ENCODE measurements around the gene EPHB1.

EPHB1 gene

DNA sequence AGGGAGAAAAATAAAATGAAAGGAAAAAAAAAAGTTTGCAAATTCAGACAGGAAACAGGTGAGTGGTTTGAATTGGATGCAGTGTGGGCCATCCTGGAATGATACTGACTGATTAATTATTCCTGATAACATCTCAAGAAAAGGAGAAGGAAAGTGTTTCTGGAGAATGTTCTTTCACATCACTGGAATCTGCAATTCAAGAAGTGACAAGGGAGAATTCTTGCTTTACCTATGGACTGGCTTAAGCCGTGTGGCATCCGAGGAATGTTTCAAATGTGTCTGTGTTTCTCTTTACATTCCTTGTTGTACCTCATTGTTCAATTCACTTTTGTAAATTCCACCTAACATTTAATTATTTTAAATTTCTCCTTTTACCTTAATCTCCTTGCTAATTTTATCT is 465.0 kb downstream of the EPHB1 start:
- no peak overlapping the region for H3K27ac ChIP-seq (ENCODE audit: low read length)
- no peaks in the 10 kb centered on the region for H3K36me3 ChIP-seq (ENCODE audit: control insufficient read depth, low read depth, low read length)
- no peaks in the 10 kb centered on the region for H3K9me3 ChIP-seq (ENCODE audit: control insufficient read depth, low read depth, low read length)
- H3K4me1 ChIP-seq (ENCODE audit: control insufficient read depth, low read depth, low read length): peaks cover 23% of the 10 kb centered on the region
- H3K9ac ChIP-seq (ENCODE audit: low read length): no peak overlapping the region
- no peak overlapping the region for H3K4me3 ChIP-seq (ENCODE audit: low read length)
- H3K27me3 ChIP-seq (ENCODE audit: control insufficient read depth, insufficient read depth, low read length): no peaks in the 10 kb centered on the region

DNA sequence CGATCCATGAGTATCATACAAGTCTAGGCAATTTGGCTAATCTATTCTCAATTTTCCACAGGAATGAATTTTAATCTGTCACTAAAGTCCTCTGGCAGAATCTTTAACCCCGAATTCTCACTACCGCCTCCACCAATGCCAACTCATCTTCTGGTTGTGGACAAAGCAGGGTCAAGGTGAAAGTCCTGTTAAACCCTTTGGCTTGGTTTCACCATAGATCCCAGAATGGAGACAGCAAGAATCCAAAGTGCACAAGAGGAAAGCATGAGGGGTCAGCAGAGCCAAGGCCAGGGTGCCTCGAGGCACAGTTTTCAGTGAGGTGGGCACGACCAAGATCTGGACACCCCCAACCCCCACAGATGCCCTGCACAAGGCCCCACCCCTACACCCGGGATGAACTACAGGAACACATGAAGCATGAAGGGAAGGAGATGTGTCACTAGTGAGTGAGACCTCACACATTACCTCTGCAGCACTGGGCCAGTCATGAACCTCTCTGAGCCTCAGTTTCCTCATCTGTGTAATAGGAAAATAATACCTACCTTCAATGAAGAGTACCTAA is 466.2 kb downstream of the EPHB1 start:
- H3K4me1 ChIP-seq (ENCODE audit: control insufficient read depth, low read depth, low read length): peaks cover 30% of the 10 kb centered on the region
- no peak overlapping the region for H3K4me3 ChIP-seq (ENCODE audit: low read length)
- H3K9ac ChIP-seq (ENCODE audit: low read length): no peak overlapping the region
- H3K27me3 ChIP-seq (ENCODE audit: control insufficient read depth, insufficient read depth, low read length): no peaks in the 10 kb centered on the region
- H3K27ac ChIP-seq (ENCODE audit: low read length): no peak overlapping the region
- no peaks in the 10 kb centered on the region for H3K9me3 ChIP-seq (ENCODE audit: control insufficient read depth, low read depth, low read length)
- H3K36me3 ChIP-seq (ENCODE audit: control insufficient read depth, low read depth, low read length): no peaks in the 10 kb centered on the region

DNA sequence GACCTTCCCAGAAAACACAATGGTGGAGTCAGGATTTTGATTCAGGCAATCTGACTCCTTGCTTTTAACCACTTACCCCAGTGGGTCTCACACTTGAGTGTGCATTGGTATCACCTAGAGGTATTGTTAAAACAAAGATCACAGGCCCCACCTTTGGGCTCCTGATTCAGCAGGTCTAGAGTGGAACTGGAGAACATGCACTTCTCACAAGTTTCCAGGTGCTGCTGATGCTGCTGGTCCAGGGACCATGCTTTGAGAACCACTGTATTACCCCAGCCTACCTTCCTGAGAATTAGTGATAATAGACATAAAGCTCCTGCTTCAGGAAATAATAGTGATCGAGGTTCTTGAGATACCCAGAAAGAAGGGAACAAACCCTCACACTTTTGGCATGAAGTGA is 466.9 kb downstream of the EPHB1 start:
- Histone ChIP-seq H3K4me3 (ENCODE audit: low read length) (no peak overlapping the region), H3K36me3 (ENCODE audit: control insufficient read depth, low read depth, low read length) (no peaks in the 10 kb centered on the region), H3K27ac (ENCODE audit: low read length) (no peak overlapping the region), H3K9ac (ENCODE audit: low read length) (no peak overlapping the region), H3K27me3 (ENCODE audit: control insufficient read depth, insufficient read depth, low read length) (no peaks in the 10 kb centered on the region), H3K9me3 (ENCODE audit: control insufficient read depth, low read depth, low read length) (no peaks in the 10 kb centered on the region), H3K4me1 (ENCODE audit: control insufficient read depth, low read depth, low read length) (peaks cover 30% of the 10 kb centered on the region)

DNA sequence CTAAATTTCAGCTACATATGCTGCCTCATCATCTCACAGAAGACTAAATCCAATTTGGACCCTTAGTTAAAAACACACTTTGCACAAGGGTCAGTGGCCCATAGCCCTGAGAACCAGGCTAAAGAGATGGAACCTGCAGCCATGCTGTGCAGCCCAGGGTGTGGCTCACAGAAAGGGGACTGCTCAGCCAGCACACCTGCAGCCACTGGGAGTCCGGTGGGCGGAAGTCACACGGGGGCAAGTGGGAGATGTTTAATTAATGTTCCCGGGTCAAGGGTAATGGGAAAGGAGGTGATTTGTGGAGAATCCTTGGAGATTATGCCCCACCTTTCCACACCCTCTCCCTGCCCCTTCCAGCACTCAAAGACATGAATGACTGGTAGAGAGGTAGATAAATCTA is 467.4 kb downstream of the EPHB1 start:
- H3K36me3 ChIP-seq (ENCODE audit: control insufficient read depth, low read depth, low read length): no peaks in the 10 kb centered on the region
- H3K27ac ChIP-seq (ENCODE audit: low read length): no peak overlapping the region

DNA sequence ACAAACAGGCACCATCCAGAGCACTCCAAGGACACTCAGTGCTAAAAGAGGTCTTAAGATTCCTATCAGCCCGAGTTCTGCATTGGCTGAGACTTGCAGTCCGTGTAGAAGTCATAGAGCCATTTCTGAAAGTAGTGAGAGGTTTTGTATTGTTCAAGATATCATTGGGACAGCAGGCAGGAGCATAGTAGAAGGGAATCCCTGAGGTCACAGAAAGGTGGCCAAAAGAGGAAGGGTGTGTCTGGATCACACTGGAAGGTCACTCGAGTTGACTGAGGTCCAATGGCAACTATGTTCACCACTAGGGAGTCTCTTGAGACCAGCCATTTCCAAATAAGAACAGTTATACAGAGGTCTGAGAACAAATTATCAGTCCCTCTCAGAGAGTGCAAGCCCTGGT is 468.3 kb downstream of the EPHB1 start:
- Histone ChIP-seq H3K9me3 (ENCODE audit: control insufficient read depth, low read depth, low read length) (no peaks in the 10 kb centered on the region), H3K36me3 (ENCODE audit: control insufficient read depth, low read depth, low read length) (no peaks in the 10 kb centered on the region), H3K4me1 (ENCODE audit: control insufficient read depth, low read depth, low read length) (peaks cover 28% of the 10 kb centered on the region), H3K9ac (ENCODE audit: low read length) (no peak overlapping the region), H3K27ac (ENCODE audit: low read length) (no peak overlapping the region), H3K4me3 (ENCODE audit: low read length) (no peak overlapping the region), H3K27me3 (ENCODE audit: control insufficient read depth, insufficient read depth, low read length) (no peaks in the 10 kb centered on the region)

More for the DNA sequence above, 467.4 kb downstream of the EPHB1 start:
- peaks cover 30% of the 10 kb centered on the region for H3K4me1 ChIP-seq (ENCODE audit: control insufficient read depth, low read depth, low read length)
- H3K27me3 ChIP-seq (ENCODE audit: control insufficient read depth, insufficient read depth, low read length): no peaks in the 10 kb centered on the region
- no peak overlapping the region for H3K9ac ChIP-seq (ENCODE audit: low read length)
- no peaks in the 10 kb centered on the region for H3K9me3 ChIP-seq (ENCODE audit: control insufficient read depth, low read depth, low read length)
- H3K4me3 ChIP-seq (ENCODE audit: low read length): no peak overlapping the region

DNA sequence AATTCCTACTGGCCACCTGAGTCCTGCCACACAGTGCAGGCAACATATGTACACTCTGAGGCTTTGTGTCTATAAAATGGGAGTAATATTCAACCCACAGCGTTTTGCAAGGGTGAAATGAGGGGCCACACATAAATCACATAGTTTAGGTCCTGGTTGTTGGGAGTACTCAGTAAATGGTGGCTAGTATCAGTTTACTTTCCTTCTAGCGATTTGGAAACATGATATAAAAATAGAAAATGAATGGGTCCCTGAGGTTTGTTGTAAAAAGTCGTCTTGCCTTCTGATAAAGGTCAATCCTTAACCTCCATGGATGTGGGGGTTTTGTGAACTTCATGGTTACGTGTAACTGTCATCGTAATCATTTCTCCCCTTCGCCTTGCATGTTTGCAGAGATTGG is 472.4 kb downstream of the EPHB1 start:
- Histone ChIP-seq H3K9ac (ENCODE audit: low read length) (no peak overlapping the region), H3K9me3 (ENCODE audit: control insufficient read depth, low read depth, low read length) (no peaks in the 10 kb centered on the region), H3K36me3 (ENCODE audit: control insufficient read depth, low read depth, low read length) (no peaks in the 10 kb centered on the region), H3K27me3 (ENCODE audit: control insufficient read depth, insufficient read depth, low read length) (no peaks in the 10 kb centered on the region), H3K27ac (ENCODE audit: low read length) (no peak overlapping the region), H3K4me3 (ENCODE audit: low read length) (no peak overlapping the region), H3K4me1 (ENCODE audit: control insufficient read depth, low read depth, low read length) (peaks cover 15% of the 10 kb centered on the region)

DNA sequence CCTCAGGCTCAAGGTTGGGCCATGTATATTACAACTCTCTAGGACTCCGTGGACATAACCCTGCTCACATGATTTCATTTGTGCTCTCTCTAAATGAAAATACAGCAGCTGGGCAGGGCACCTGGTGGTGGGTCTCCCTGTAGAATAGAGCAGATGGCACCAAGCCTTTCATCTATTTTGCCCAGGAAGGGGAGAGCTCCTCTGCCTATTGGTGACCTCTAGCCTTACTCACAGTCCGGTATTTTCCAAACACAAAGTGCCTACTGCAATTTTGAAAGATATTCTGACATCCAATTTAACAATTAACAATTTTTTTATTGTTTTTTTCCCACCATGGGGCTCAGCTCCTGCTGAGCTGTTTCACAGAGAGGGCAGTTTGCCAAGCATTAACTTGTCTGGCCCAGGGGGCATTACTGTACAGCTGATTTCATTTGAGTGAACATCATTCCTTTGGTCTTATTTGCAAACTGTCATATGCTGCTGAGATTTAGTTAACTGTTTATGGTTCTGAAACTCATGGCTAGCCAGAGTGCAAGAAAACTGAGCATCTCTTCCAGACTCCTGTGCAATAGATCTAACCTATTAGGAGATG is 474.0 kb downstream of the EPHB1 start:
- Histone ChIP-seq H3K9ac (ENCODE audit: low read length) (no peak overlapping the region), H3K36me3 (ENCODE audit: control insufficient read depth, low read depth, low read length) (no peaks in the 10 kb centered on the region), H3K27me3 (ENCODE audit: control insufficient read depth, insufficient read depth, low read length) (no peaks in the 10 kb centered on the region), H3K4me1 (ENCODE audit: control insufficient read depth, low read depth, low read length) (peaks cover 15% of the 10 kb centered on the region), H3K9me3 (ENCODE audit: control insufficient read depth, low read depth, low read length) (no peaks in the 10 kb centered on the region), H3K4me3 (ENCODE audit: low read length) (no peak overlapping the region), H3K27ac (ENCODE audit: low read length) (no peak overlapping the region)

DNA sequence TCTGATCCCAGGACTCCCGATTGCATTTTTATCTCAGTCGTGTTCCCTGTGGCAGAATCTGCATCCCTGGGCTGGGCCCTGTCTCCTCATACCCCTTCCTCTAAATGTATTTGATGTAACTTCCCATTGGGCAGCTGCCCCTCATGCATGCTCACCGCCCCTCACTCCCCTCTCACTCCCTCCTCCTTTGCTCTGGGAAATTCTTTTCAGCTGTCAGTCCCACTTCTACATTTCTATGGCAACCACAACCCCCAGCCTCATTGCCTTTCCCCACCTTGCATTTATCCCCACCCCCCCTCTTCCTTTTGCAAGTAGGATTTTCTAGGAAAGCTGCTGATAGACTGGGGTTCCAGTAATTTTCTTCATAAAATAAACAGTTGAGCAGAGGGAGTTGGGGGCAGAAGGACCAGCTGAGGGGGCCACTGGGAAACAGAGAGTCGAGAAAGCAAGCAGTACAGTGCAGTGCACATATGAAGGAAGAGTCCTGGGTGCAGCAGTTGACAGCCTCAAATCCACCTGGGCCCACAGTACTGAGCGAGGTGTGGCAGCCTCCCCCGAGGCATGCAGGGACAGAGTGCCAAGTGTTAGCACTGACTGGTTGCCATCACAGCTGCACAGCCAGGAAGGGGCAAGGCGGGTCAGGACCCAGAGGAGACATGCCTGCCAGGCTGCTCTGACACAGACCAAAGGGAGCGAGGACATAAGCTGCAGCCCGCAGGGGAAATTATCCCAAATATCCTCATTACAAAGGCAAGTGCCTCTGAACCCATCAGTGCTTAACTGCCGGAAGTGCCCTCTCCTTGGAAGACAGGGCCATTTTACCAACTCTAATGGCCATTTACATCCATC is 476.3 kb downstream of the EPHB1 start:
- H3K4me1 ChIP-seq (ENCODE audit: control insufficient read depth, low read depth, low read length): peaks cover 5% of the 10 kb centered on the region
- H3K9ac ChIP-seq (ENCODE audit: low read length): no peak overlapping the region
- H3K4me3 ChIP-seq (ENCODE audit: low read length): no peak overlapping the region
- H3K27me3 ChIP-seq (ENCODE audit: control insufficient read depth, insufficient read depth, low read length): no peaks in the 10 kb centered on the region
- no peak overlapping the region for H3K27ac ChIP-seq (ENCODE audit: low read length)
- H3K9me3 ChIP-seq (ENCODE audit: control insufficient read depth, low read depth, low read length): no peaks in the 10 kb centered on the region
- no peaks in the 10 kb centered on the region for H3K36me3 ChIP-seq (ENCODE audit: control insufficient read depth, low read depth, low read length)

DNA sequence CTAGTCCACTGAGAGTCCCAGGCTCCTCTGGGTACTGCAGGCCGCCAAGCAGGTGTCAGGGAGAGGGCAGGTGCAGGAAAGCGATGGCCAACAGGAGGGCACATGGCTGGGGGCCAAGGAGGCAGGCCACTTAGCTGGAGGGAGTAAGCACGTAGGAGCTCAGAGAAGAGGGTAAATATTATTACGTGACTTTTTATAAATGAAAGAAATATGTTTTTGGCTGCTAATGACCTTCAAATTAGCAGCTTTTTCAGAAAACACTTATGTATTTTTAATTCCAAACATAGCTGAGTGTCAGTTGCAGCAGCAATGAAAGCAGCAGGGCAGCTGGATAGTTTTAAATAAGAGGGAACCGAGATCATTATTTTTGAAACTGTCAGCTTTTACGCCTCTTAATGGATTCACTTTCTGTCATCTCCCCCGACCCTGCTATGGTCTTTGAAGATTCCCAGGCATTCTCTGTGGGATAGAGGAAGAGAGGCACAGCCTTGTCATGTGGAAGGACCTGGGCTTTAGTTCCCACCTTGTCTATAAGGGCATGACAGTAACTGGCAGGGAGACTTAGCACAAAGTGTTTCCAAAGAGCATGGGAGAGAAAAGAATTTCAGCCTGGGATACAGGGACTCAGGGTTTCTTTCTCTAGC is 477.1 kb downstream of the EPHB1 start:
- H3K9ac ChIP-seq (ENCODE audit: low read length): no peak overlapping the region
- no peaks in the 10 kb centered on the region for H3K27me3 ChIP-seq (ENCODE audit: control insufficient read depth, insufficient read depth, low read length)
- no peaks in the 10 kb centered on the region for H3K9me3 ChIP-seq (ENCODE audit: control insufficient read depth, low read depth, low read length)
- H3K27ac ChIP-seq (ENCODE audit: low read length): no peak overlapping the region
- no peaks in the 10 kb centered on the region for H3K36me3 ChIP-seq (ENCODE audit: control insufficient read depth, low read depth, low read length)
- H3K4me1 ChIP-seq (ENCODE audit: control insufficient read depth, low read depth, low read length): peaks cover 5% of the 10 kb centered on the region
- H3K4me3 ChIP-seq (ENCODE audit: low read length): no peak overlapping the region

DNA sequence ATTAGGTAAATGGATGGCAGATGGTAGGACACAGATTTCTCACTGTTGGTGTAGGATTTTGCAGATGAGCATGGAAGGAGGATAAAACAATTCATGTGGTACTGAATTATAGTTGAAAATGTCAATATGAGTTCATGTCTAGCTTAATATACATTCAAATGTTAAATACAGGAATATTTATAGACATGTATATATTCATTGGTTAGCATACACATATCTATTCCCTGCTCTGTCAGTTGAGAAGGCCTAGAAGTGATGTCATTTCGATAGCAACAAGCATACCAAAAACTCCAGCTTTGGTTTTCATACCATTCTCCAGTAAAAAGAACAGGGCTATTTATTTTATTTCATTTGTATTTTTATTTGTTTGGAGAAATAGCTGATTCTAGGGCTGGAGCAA is 497.1 kb downstream of the EPHB1 start:
- Histone ChIP-seq H3K9me3 (ENCODE audit: control insufficient read depth, low read depth, low read length) (peaks cover 9% of the 10 kb centered on the region), H3K4me1 (ENCODE audit: control insufficient read depth, low read depth, low read length) (no peaks in the 10 kb centered on the region), H3K27me3 (ENCODE audit: control insufficient read depth, insufficient read depth, low read length) (no peaks in the 10 kb centered on the region), H3K9ac (ENCODE audit: low read length) (no peak overlapping the region), H3K36me3 (ENCODE audit: control insufficient read depth, low read depth, low read length) (no peaks in the 10 kb centered on the region), H3K4me3 (ENCODE audit: low read length) (no peak overlapping the region), H3K27ac (ENCODE audit: low read length) (no peak overlapping the region)

DNA sequence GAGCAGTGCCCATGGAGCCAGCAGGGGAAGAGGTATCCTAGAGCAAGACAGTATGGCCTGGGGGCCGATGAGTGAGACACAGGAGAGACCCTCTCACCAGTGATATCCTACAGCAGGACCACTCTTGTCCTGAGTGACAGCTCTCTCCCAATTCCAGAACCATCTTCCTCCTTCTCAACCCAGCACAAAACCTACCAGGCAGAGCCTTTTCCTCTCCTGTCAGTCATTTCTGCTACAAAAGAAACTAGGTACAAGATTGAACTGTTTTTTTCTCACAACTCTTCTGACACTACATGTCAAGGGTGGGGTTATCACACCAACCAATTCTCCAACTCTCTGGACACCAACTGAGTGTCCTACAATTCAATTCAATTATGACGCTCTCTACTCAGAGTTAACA is 506.6 kb downstream of the EPHB1 start:
- Histone ChIP-seq H3K36me3 (ENCODE audit: control insufficient read depth, low read depth, low read length) (no peaks in the 10 kb centered on the region), H3K4me1 (ENCODE audit: control insufficient read depth, low read depth, low read length) (no peaks in the 10 kb centered on the region), H3K27ac (ENCODE audit: low read length) (no peak overlapping the region), H3K4me3 (ENCODE audit: low read length) (no peak overlapping the region), H3K9me3 (ENCODE audit: control insufficient read depth, low read depth, low read length) (no peaks in the 10 kb centered on the region), H3K9ac (ENCODE audit: low read length) (no peak overlapping the region), H3K27me3 (ENCODE audit: control insufficient read depth, insufficient read depth, low read length) (no peaks in the 10 kb centered on the region)
